Measurements from ENCODE around the gene DNAH7.

DNAH7 gene

DNA sequence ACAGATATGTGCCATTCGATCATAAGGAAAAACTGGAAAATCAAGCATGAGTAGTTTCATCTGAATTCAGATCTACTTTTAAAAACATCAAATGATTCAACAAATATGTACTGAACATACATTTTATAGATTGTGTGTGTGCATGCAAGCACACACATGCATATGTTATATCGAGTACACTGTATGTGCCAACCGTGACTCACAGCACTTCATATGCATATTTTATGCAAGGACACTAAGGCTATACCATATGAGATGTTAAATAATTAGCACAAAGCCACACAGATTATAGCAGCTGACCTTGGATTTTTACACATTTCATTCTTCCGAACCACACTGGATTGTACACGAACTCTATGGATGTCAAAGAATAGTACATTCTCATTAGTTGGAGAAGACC lies 161.2 kb downstream of the DNAH7 start:
- no peak overlapping the region for H3K4me3 ChIP-seq (ENCODE audit: low read length)
- no peak for DNase-seq (ENCODE audit: low read depth)
- TF ChIP-seq, protein P1, sequence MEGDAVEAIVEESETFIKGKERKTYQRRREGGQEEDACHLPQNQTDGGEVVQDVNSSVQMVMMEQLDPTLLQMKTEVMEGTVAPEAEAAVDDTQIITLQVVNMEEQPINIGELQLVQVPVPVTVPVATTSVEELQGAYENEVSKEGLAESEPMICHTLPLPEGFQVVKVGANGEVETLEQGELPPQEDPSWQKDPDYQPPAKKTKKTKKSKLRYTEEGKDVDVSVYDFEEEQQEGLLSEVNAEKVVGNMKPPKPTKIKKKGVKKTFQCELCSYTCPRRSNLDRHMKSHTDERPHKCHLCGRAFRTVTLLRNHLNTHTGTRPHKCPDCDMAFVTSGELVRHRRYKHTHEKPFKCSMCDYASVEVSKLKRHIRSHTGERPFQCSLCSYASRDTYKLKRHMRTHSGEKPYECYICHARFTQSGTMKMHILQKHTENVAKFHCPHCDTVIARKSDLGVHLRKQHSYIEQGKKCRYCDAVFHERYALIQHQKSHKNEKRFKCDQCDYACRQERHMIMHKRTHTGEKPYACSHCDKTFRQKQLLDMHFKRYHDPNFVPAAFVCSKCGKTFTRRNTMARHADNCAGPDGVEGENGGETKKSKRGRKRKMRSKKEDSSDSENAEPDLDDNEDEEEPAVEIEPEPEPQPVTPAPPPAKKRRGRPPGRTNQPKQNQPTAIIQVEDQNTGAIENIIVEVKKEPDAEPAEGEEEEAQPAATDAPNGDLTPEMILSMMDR (conservative IDR thresholded peaks at IDR 0.05; ENCODE audit: low read depth, low read length) = no peak

DNA sequence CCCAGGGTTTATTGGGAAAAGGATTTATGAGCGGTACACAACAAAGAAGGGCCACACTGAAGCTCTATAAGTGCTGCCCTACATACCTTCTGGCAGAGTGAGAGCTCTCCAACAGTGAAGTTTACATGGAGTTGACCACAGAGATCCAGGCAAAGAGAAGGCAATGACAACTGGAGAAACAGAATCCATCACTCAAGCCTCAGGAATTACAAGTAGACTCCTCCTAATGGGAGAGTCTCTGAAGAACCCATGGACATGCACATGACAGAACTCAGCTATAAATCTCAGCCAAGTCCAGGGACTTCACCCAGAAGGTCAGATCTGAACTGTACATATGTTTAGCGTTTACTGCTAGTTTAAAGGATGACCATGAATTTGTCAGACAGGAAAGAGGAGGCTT lies 164.7 kb downstream of the DNAH7 start:
- no peak for DNase-seq (ENCODE audit: low read depth)
- TF ChIP-seq, protein P1 (conservative IDR thresholded peaks at IDR 0.05; ENCODE audit: low read depth, low read length) = no peak
- no peak overlapping the region for H3K4me3 ChIP-seq (ENCODE audit: low read length)

DNA sequence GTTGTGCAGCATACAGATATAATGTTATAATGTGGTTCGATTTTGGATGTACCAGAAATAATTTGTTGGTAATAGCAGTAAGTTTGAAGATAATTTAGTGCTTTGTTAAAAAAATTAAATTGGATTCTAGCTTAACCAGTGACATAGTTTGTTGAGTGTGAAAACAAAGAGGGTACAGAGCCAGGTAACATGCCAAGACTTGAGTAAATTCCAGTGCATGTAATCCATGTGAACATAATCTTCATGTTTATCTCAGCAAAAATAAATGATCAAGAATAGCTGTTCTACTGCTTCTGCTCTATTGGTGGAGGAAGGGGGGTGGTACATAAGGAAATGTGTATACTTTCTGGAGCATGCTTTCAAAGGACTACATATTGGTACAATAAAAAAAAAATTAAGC lies 165.8 kb downstream of the DNAH7 start:
- DNase-seq (ENCODE audit: low read depth) = no peak
- TF ChIP-seq, protein P1 (conservative IDR thresholded peaks at IDR 0.05; ENCODE audit: low read depth, low read length) = no peak
- no peak overlapping the region for H3K4me3 ChIP-seq (ENCODE audit: low read length)

DNA sequence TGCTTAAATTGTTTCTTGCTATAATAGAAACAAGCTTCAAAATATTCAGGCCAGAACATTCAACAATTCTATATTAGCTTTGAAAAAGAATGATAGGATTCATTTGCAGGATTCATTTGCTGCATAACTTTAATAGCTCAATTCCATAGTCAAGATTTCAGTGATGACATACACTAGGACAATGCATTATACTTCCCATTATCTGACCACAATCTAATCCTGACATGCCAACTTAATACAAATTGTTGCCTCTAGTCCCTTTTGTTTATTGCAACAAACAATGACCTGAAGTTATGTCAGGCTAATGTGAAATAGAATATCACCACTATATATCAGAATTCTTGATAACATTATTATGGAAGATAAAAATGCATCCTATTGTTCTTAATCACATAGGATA lies 169.4 kb downstream of the DNAH7 start:
- H3K4me3 ChIP-seq (ENCODE audit: low read length) = no peak overlapping the region
- TF ChIP-seq, protein P1 (conservative IDR thresholded peaks at IDR 0.05; ENCODE audit: low read depth, low read length) = no peak
- no peak for DNase-seq (ENCODE audit: low read depth)

DNA sequence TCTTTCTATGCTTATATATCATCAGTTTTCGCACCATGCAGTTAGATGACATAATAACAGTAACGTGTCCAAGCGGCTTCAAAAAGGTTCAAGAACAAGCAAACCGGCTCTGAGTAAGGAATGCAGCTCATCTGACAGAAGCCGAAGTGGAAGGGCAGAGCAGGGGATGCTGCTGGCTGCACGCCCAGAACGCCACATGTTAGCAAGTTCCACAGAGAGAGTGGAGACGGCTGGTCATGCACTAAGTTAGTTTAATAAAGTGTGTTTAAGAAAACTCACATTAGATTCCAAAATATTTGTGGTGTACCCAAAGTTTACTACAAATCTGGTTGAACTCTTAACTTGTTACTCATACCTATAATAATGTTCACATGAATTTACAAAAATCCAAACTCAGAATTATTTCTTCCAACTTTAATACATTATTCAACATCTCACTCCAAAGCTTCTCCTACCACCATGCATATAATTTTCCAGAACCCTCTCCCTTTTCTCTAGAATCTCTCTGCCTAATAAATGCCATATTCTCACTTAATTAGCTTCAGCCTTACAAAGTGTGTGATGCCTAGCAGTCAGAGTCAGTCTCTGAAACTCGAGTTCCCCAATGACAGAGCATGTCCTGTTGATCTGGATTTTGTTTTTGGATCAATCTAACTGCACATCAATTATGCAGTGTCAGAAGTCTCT lies 170.0 kb downstream of the DNAH7 start:
- peak; percentile 93 for DNase-seq (ENCODE audit: low read depth)
- no peak overlapping the region for H3K4me3 ChIP-seq (ENCODE audit: low read length)
- TF ChIP-seq, protein P1 (conservative IDR thresholded peaks at IDR 0.05; ENCODE audit: low read depth, low read length) = no peak

DNA sequence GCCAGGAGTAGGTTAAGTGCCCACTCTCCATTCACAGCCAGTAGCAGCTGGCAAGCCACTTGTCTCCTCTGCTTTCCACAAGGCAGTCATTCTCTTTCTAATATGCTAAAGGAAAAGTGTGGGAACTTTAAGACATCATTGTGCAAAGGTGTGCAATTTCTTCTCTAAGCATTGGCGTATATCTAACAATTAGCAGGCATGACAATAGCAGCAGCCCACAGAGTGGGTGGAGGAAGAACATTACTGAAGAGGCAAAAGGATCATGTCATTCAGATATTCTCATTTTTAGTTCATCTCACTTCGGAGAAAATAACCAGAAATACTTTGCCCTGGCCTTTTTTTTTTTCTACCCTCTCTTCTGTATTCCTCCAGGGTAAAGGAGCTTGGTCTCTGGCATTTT lies 177.6 kb downstream of the DNAH7 start:
- TF ChIP-seq, protein P1 (conservative IDR thresholded peaks at IDR 0.05; ENCODE audit: low read depth, low read length) = no peak
- H3K4me3 ChIP-seq (ENCODE audit: low read length) = no peak overlapping the region

DNA sequence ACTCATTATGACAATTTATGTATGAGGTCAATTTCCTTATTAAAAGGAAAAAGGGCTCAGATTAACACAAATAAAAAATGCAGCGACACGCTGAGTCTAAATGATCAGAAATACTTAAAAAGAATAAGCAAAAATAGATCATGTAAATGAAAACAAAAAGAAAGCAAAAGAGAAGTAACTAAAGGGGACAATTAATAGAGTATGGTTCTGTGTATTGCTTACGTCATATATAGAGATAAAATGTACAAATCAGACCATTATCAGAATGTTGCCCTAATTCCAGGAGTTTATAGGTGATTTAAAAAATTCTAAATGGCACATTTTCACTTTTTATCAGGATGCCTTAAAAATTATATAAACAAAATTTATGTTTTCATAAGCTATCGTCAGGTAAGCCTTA lies 189.5 kb downstream of the DNAH7 start:
- TF ChIP-seq, protein P1 (conservative IDR thresholded peaks at IDR 0.05; ENCODE audit: low read depth, low read length) = no peak
- DNase-seq (ENCODE audit: low read depth) = no peak
- no peak overlapping the region for H3K4me3 ChIP-seq (ENCODE audit: low read length)

More for the DNA sequence above, 177.6 kb downstream of the DNAH7 start:
- DNase-seq (ENCODE audit: low read depth) = no peak

All from retinal pigment epithelial cell (primary cell).